C4-2B (cell line): ENCODE measurements around the gene GNB1.

Experiments
- ZFX ChIP-seq: fragments of 450-650 bp; IDR thresholded peaks from 2 replicates; pipeline ENCODE4 v1.6.1; 2017
- TF ChIP-seq, protein P1 (sequence below): fragments of 450-650 bp; conservative IDR thresholded peaks from 2 replicates; pipeline ENCODE4 v1.5.1; 2017; ENCODE audit warnings: mild to moderate bottlenecking

- TF ChIP-seq, protein P1, sequence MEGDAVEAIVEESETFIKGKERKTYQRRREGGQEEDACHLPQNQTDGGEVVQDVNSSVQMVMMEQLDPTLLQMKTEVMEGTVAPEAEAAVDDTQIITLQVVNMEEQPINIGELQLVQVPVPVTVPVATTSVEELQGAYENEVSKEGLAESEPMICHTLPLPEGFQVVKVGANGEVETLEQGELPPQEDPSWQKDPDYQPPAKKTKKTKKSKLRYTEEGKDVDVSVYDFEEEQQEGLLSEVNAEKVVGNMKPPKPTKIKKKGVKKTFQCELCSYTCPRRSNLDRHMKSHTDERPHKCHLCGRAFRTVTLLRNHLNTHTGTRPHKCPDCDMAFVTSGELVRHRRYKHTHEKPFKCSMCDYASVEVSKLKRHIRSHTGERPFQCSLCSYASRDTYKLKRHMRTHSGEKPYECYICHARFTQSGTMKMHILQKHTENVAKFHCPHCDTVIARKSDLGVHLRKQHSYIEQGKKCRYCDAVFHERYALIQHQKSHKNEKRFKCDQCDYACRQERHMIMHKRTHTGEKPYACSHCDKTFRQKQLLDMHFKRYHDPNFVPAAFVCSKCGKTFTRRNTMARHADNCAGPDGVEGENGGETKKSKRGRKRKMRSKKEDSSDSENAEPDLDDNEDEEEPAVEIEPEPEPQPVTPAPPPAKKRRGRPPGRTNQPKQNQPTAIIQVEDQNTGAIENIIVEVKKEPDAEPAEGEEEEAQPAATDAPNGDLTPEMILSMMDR, result no peak
- no peak for TF ChIP-seq ZFX
Measured at GRCh38 chr1:1857096-1857703, 33.7 kb downstream of the GNB1 start.
